Gastroesophageal sphincter (tissue), 4 donors: ENCODE measurements around the gene SKA3. TPM values are rescaled to one million over a fixed set of nuclear protein-coding genes. Genes with fewer than 3 reads are reported as not detected.
"Not testable (repeated sequence)": the region's sequence is repeated elsewhere in the genome, so short reads cannot be mapped to it uniquely, and the experiment has no call there.

Source experiments
- ATAC-seq: fragments of 150-250 bp; one replicate; pipeline ENCODE4 v1.9.1; 2016; ENCODE audit warnings: mild to moderate bottlenecking, moderate library complexity
- H3K27ac ChIP-seq, 4 donors: fragments of 200-600 bp; sonication (generic) in 3 of 4; 1 replicate in 3 of 4; 2 replicates in 1 of 4; pipeline ENCODE4 v1.5.1; 2016 to 2019
- H3K27me3 ChIP-seq: fragments of 200-600 bp; sonication (generic); one replicate; pipeline ENCODE4 v1.5.1; 2019
- H3K36me3 ChIP-seq, 2 donors: fragments of 200-600 bp; sonication (generic); one replicate each; pipeline ENCODE4 v1.5.1; 2019; ENCODE audit warnings: control low read depth in 1 of 2
- H3K4me1 ChIP-seq, 3 donors: fragments of 200-600 bp; sonication (generic); 1 replicate in 2 of 3; 2 replicates in 1 of 3; pipeline ENCODE4 v1.5.1; 2016 to 2019; ENCODE audit warnings: control low read depth in 2 of 3
- H3K4me3 ChIP-seq, 2 donors: fragments of 200-600 bp; sonication (generic); one replicate each; pipeline ENCODE4 v1.5.1; 2019; ENCODE audit warnings: mild to moderate bottlenecking in 1 of 2, moderate library complexity in 1 of 2
- H3K9me3 ChIP-seq, 3 donors: fragments of 200-600 bp; sonication (generic); one replicate each; pipeline ENCODE4 v1.5.1; 2017 to 2019; ENCODE audit warnings: control low read depth in 2 of 3
- CTCF ChIP-seq, 4 experiments: fragments of 200-600 bp in 2 of 4; fragments of 450-650 bp in 2 of 4; sonication (generic) in 1 of 4; IDR thresholded peaks; one replicate each; pipeline ENCODE4 v1.5.1; 2017 to 2019; ENCODE audit warnings: antibody characterized with exemption in 4 of 4, mild to moderate bottlenecking in 2 of 4, moderate library complexity in 2 of 4
- EP300 ChIP-seq: sonication (generic); formaldehyde crosslinking; IDR thresholded peaks from one replicate; pipeline ENCODE4 v1.6.1; 2017; ENCODE audit warnings: antibody characterized with exemption, mild to moderate bottlenecking
- POLR2A ChIP-seq, 2 donors: fragments of 450-650 bp; IDR thresholded peaks; one replicate each; pipeline ENCODE4 v1.6.1; 2017; ENCODE audit warnings: antibody characterized with exemption in 2 of 2, mild to moderate bottlenecking in 2 of 2, moderate library complexity in 1 of 2
- POLR2AphosphoS5 ChIP-seq: sonication (generic); formaldehyde crosslinking; IDR thresholded peaks from one replicate; pipeline ENCODE4 v1.6.1; 2017; ENCODE audit warnings: antibody characterized with exemption
- WGBS, 2 donors: methylation state at CpG; one replicate each; pipeline ENCODE4 v1.1.5; 2018; ENCODE audit warnings: low coverage in 1 of 2; 5-methylcytosine and 5-hydroxymethylcytosine counted together
- total RNA-seq, 4 donors: library from RNA; depleted of rRNA; stranded (reverse); fragments of >200 nt; gene quantifications; one replicate each; pipeline ENCODE4 v1.1.0, GENCODE V29; 2016

The SKA3 gene
- total RNA-seq, 4 donors from 2014 or later: 0.19 to 0.81 (median 0.27) TPM; not detected in 1

GRCh38 chr13:21202767-21203531 is 26.6 kb upstream of the SKA3 start:
- Histone ChIP-seq H3K27me3 (no peaks in the 10 kb centered on the region), H3K4me1 (no peaks in the 10 kb centered on the region), H3K27ac (no peak overlapping the region), H3K9me3 (no peaks in the 10 kb centered on the region), H3K4me3 (no peak overlapping the region), H3K36me3 (no peaks in the 10 kb centered on the region)
- TF ChIP-seq POLR2AphosphoS5 (no peak), EP300 (no peak), CTCF (IDR thresholded peaks at IDR 0.05) (no peak), POLR2A (IDR thresholded peaks at IDR 0.05) (no peak)
- 24 to 90% methylated on average over 2 of the region's 3 CpGs for WGBS, 2 donors
- no peak for ATAC-seq

- not testable (repeated sequence) for H3K4me1 ChIP-seq, H3K27me3 ChIP-seq, ATAC-seq, H3K9me3 ChIP-seq, H3K27ac ChIP-seq, H3K4me3 ChIP-seq, H3K36me3 ChIP-seq
Observed at GRCh38 chr13:21201456-21202190, 25.3 kb upstream of the SKA3 start.

GRCh38 chr13:21198391-21198790 is 22.0 kb upstream of the SKA3 start:
- H3K36me3 ChIP-seq, H3K27ac ChIP-seq, H3K4me3 ChIP-seq, H3K9me3 ChIP-seq, ATAC-seq, H3K27me3 ChIP-seq, H3K4me1 ChIP-seq: not testable (repeated sequence)
- WGBS, 2 donors: 50 to 100% methylated on average over 1 to 3 of the region's 4 CpGs

- not testable (repeated sequence) for H3K27ac ChIP-seq, H3K4me3 ChIP-seq, H3K27me3 ChIP-seq, H3K9me3 ChIP-seq, H3K36me3 ChIP-seq, H3K4me1 ChIP-seq, ATAC-seq
- WGBS, 2 donors: 85 to 86% methylated on average over 2 to 9 of the region's 9 CpGs
Observed at GRCh38 chr13:21197606-21198225, 21.4 kb upstream of the SKA3 start.

- not testable (repeated sequence) for H3K27me3 ChIP-seq, H3K9me3 ChIP-seq, H3K4me1 ChIP-seq, ATAC-seq, H3K36me3 ChIP-seq, H3K4me3 ChIP-seq, H3K27ac ChIP-seq
- WGBS, 2 donors: 75% methylated on average over 2 of the region's 2 CpGs; no CpG with 5 or more reads in 1 of the 2 donors
Observed at GRCh38 chr13:21194756-21195155, 18.4 kb upstream of the SKA3 start.

- ATAC-seq, H3K27me3 ChIP-seq, H3K4me3 ChIP-seq, H3K9me3 ChIP-seq, H3K27ac ChIP-seq, H3K4me1 ChIP-seq, H3K36me3 ChIP-seq: not testable (repeated sequence)
- WGBS, 2 donors: no CpG with 5 or more reads among the region's 35 CpGs
Observed at GRCh38 chr13:21186410-21186809, 10.1 kb upstream of the SKA3 start.

GRCh38 chr13:21181671-21182070 is 5.3 kb upstream of the SKA3 start:
- Histone ChIP-seq H3K4me1 (peaks cover 0 to 19% (median 8%) of the 10 kb centered on the region in 3 donors), H3K27ac (no peak overlapping the region), H3K27me3 (no peaks in the 10 kb centered on the region), H3K4me3 (no peak overlapping the region), H3K9me3 (no peaks in the 10 kb centered on the region), H3K36me3 (no peaks in the 10 kb centered on the region)
- TF ChIP-seq POLR2A (IDR thresholded peaks at IDR 0.05): no peak
- TF ChIP-seq EP300: no peak
- no peak for TF ChIP-seq CTCF (IDR thresholded peaks at IDR 0.05)
- TF ChIP-seq POLR2AphosphoS5: no peak
- WGBS, 2 donors: 73 to 100% methylated on average over 1 to 2 of the region's 2 CpGs
- no peak for ATAC-seq
